K562 (cell line): ENCODE results near the gene STEAP3.

Source experiments
- HDAC8 ChIP-seq: fragments of 450-650 bp; IDR thresholded peaks from 2 replicates; pipeline ENCODE4 v1.6.1; 2016; ENCODE audit warnings: mild to moderate bottlenecking, missing genetic modification characterization, moderate library complexity, missing compliant biosample characterization
- HNRNPK ChIP-seq: fragments of 200-400 bp; formaldehyde crosslinking; IDR thresholded peaks from one replicate; pipeline ENCODE4 v1.6.1; 2018; ENCODE audit warnings: mild to moderate bottlenecking, low read depth, low read length; ENCODE audit not compliant: poor library complexity, severe bottlenecking
- MAFK ChIP-seq: IDR thresholded peaks from 2 replicates; pipeline ENCODE4 v1.6.1; 2011; ENCODE audit warnings: low read length, improper control_type of control experiment
- RBFOX2 ChIP-seq: fragments of 200-400 bp; formaldehyde crosslinking; IDR thresholded peaks from 2 replicates; pipeline ENCODE4 v1.6.1; 2017; ENCODE audit warnings: low read depth, mild to moderate bottlenecking, low read length, moderate library complexity

DNA sequence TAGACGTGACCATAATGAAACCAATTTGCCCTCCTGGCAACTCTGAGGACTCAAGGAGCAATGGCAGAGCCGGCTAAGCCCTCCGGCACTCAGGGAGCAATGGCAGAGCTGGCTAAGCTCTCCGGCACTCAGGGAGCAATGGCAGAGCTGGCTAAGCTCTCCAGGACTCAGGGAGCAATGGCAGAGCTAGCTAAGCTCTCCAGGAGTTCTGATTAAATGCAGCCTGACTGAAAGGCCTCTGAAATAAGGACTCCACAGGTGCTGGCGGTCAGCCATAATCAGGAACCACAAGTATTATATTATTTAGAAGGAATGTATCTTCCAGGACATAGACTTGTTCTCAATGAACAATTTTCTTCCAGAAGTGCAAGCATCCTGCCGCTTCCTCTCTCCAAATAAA is 77.8 kb downstream of the STEAP3 start:
- TF ChIP-seq MAFK, result no peak
- TF ChIP-seq HDAC8, result no peak
- TF ChIP-seq HNRNPK, result no peak
- no peak for TF ChIP-seq RBFOX2
